Epithelial cell of prostate (primary cell): ENCODE results near the gene YPEL5.
"Not testable (repeated sequence)": the region's sequence is repeated elsewhere in the genome, so short reads cannot be mapped to it uniquely, and the experiment has no call there.

Source experiments
- DNase-seq: peaks from one replicate; pipeline ENCODE4 v3.0.0-alpha.2; 2011; ENCODE audit warnings: low read depth, low spot score
- H3K27ac ChIP-seq: fragments of 450-650 bp; 2 replicates; pipeline ENCODE4 v1.5.1; 2017; ENCODE audit warnings: mild to moderate bottlenecking

Gene YPEL5

DNA sequence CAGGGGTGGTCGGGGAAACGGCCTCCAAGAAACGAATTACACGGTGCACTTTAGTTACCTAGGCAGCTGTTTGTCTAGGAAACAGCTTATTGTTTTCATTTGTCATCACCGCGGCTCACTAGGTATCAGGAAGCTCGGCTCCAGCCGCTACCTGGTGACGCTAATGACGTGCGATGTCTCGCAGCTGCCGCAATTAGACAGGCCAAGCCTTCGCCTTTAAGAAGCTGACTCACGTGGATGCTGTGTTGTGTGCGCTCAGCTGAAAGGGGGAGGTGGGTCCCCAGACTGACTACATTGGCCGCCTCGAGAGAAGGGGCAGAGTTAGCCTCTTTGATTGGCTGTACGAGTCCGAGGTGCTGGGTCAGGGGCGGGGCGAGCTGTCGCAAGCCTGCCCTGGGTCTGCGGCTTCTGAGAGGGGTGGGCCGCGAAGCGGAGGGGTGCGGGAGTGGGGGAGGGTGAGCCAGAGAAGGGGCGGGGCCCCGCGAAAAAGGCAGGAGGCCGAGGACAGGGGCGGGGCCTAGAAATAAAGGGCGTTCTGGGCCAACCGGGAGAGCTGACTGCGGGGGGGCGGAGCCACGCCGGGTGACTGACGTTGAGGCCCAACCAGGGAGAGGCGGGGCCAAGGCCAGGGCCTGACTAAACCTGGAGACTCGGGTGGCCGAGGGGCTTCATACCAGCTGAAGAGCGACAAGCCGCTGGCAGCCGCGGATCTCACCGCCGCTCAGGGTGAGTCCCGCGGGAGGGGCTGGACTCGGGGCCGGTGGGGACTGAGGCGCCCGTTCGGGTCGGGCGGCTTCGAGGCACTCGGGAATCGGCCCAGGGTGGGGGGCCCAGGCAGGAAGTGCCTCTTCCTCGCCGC is at the start of gene YPEL5:
TSS of gene YPEL5 (plus strand) at position 671 of the 859 bp plus-strand sequence. CDS start 9,645 bp downstream, outside the sequence.
- peak; percentile 100 for DNase-seq
- H3K27ac ChIP-seq, result peak within 1 kb of the TSS; percentile 92

DNA sequence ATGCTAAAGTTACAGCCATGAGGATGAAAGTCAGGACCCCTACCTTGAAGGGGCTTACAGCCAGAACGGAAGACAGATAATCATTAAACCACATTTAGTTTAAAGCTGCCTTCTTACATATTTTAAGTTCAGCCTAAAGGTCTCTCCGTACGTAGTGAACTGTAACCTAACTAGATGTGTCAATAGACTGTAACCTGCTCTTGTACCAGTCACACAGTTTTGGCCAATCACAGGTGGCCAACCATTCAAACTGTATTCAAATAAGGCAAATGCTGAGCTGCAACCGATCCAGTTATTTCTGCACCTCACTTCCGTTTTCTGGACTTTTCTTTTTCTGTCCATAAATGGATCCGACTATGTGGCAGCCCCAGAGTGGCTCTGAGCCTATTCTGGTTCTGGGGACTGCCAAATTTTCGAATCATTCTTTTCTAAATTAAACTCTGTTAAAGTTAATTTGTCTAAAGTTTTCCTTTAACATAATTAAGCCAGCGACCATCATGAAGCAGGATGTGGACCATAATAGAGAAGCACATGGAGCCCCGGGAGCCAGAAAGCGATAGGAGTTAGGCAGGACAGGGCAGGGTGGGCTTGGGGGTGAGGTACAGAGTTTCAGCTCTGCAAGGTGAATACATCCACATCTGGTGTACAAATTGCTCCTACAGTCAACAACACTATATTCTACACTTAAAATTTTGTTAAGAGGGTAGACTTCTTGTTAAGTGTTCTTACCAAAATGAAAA is 48.4 kb upstream of the YPEL5 start:
- no peak for DNase-seq
- H3K27ac ChIP-seq, result no peak overlapping the region

DNA sequence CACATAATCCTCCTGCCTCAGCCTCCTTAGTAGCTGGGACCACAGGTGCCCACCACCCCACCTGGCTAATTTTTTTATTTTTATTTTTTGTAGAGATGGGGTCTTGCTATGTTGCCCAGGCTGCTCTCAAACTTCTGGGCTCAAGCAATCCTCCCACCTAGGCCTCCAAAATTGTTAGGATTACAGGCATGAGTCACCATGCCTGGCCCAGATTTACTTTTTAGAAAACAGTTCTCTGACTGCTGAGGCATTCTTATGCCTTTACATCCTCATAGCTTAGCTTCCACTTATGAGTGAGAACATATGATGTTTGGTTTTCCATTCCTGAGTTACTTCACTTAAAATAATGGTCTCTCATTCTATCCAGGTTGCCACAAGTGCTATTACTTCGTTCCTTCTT is 47.4 kb upstream of the YPEL5 start:
- H3K27ac ChIP-seq, DNase-seq: not testable (repeated sequence)

DNA sequence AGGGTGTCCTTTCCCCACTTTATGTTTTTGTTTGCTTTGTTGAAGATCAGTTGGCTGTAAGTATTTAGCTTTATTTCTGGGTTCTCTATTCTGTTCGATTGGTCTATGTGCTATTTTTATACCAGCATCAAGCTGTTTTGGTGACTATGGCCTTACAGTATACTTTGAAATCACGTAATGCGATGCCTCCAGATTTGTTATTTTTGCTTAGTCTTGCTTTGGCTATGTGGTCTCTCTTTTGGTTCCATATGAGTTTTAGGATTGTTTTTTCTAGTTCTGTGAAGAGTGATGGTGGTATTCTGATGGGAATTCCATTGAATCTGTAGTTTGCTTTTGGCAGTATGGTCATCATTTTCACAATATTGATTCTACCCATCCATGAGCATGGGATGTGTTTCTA is 46.1 kb upstream of the YPEL5 start:
- DNase-seq, H3K27ac ChIP-seq: not testable (repeated sequence)

DNA sequence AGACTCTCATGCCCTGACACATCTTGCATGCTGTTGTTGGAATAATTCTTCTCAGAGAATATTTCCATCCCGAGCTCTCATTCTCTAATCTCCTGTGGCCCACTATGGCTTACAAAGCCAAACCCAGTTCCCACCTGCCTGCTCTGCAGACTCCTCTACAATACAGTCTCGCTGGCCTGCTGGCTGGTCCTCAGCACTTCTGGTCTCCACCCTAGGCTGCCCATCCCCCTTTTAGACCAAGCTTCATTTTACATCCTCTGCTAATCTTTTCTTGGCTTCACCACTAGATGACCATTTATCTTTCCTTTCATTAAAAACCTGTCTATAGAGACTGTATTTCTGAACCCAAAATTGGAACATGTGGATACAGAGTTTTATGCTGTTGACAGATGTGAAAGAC is 42.5 kb upstream of the YPEL5 start:
- H3K27ac ChIP-seq, result no peak overlapping the region
- DNase-seq, result no peak

DNA sequence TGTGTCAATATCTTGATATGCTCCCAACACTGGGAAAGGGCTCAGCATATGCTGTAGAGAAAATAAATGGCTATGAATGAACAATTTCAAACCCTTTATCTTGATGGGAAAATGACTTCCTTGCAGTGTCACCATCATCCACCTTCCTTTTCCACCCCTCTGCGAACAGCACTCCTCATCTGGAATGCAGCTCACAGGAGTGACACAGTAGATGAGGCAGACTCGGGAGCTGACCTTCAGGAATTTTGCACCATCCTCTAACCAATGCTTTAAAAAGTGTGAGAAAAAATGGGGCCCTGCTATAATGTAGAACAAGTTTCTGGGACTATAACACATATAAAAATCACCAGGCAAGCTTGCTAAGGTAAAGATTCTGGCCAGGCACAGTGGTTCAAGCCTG is 41.3 kb upstream of the YPEL5 start:
- no peak for DNase-seq
- H3K27ac ChIP-seq, result no peak overlapping the region

DNA sequence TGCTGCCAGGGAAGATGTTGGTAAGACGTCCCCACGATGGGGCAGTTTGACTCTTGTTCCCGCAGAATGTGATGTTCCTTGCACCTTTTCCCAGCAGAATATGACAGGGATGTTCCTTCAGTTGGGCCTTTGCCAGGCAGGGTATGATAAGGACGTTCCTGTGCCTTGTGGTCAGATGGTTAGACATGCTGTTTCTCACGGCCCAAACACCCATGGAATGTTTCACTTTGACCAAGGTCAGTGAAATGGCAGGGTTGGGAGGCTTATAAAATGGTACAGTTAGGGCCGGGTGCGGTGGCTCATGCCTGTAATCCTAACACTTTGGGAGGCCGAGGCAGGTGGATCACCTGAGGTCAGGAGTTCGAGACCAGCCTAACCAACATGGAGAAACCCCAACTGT is 40.3 kb upstream of the YPEL5 start:
- no peak for DNase-seq
- H3K27ac ChIP-seq, result no peak overlapping the region

DNA sequence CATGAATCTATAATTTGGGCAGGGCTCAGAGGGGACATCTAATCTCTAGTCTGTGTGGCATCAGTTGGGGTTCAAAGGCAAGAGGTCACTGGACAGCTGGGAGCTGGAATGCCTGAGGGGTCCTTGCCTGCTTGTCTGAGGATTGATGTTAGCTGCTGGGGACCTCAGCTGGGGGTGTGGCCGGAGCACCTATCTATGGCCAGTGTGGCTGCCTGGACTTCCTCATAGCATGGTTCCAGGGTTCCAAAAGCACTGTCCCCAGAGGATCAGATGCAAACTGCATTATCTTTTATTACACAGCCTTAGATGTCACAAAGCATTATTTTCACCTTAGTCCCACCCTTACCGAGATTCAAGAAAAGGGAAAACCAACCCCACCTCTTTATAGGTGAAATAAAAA is 38.6 kb upstream of the YPEL5 start:
- H3K27ac ChIP-seq, result no peak overlapping the region
- DNase-seq, result no peak

DNA sequence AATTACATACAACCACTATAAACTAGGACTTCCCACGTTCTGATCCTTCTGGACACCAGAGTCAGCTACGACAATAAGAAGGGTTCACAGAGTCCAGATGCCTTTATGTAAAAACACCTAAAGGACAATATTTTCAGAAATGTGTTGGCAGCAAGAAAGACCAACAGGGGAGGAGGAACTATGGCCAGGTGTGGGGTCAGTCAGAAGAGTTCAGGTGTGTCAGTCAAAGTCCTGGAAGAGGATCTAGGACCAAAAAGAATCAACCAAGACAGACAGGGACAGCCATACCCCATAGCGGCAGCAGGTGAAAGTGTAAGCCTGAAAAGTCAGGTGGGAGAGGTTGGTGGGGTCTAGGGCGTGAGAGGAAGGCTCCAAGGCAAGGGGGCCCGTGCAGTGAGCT is 38.0 kb upstream of the YPEL5 start:
- DNase-seq, result no peak
- H3K27ac ChIP-seq, result no peak overlapping the region

DNA sequence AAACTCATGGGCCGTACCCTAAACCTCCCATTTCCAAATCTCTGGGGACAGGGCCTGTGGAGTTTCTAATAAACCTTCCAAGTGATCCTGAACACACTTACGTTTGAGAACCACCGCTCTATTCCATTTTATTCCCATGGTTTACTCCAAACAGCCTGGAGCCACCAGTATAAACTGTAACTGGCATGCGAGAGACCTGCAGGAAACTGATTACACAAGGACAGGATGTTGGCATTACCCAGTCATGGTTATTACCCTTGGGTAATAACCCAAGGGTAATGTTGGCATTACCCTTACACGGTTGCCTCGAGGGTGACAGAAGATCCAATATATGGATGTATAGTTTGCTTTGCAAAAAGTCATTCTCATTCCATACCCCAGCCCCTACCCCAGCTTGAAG is 37.0 kb upstream of the YPEL5 start:
- no peak for DNase-seq
- H3K27ac ChIP-seq, result no peak overlapping the region

DNA sequence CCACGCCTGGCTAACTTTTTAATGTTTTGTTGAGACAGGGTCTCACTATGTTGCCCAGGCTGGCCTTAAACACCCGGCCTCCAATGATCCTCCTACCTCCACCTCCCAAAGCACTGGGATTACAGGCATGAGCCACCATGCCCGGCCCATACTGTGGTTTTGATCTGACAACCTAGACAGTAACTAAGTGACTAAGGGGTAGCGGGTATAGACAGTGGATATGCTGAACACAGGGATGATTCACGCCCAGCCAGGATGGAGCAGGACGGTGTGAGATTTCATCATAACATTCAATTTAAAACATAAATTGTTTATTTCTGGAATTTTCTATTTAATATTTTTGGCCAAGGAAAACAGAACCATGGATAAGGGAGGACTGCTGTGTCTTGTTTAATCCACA is 36.0 kb upstream of the YPEL5 start:
- H3K27ac ChIP-seq, result no peak overlapping the region
- DNase-seq, result peak; percentile 5

DNA sequence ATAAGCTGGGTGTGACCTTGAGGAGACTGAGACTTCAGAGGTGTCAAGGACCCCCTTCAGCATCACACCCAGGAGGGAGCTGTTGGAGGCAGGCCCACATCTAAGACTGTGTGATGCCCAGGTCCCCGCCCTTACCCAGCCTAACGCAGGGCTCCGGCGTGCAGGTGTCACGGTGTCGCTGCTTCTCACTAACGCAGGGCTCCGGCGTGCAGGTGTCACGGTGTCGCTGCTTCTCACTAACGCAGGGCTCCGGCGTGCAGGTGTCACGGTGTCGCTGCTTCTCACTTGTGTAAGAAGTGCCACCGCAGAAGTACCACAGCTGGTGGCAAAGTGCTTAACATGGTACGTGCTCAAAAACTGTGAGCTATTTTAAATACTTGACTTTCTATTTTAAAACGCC is 35.6 kb upstream of the YPEL5 start:
- DNase-seq, H3K27ac ChIP-seq: not testable (repeated sequence)

DNA sequence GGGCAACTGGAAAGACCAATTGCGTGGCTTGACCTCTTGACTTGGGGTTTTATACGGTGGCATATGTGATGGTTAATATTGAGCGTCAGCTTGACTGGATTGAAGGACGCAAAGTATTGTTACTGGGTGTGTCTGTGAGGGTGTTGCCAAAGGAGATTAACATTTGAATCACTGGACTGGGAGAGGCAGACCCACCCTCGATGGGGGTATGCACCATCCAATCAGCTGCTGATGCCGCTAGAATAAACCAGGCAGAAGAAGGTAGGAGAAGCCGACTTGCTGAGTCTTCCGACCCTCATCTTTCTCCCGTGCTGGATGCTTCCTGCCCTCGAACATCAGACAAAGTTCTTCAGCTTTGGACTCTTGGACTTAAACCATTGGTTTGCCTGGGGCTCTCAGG is 34.2 kb upstream of the YPEL5 start:
- DNase-seq, result no peak
- no peak overlapping the region for H3K27ac ChIP-seq

DNA sequence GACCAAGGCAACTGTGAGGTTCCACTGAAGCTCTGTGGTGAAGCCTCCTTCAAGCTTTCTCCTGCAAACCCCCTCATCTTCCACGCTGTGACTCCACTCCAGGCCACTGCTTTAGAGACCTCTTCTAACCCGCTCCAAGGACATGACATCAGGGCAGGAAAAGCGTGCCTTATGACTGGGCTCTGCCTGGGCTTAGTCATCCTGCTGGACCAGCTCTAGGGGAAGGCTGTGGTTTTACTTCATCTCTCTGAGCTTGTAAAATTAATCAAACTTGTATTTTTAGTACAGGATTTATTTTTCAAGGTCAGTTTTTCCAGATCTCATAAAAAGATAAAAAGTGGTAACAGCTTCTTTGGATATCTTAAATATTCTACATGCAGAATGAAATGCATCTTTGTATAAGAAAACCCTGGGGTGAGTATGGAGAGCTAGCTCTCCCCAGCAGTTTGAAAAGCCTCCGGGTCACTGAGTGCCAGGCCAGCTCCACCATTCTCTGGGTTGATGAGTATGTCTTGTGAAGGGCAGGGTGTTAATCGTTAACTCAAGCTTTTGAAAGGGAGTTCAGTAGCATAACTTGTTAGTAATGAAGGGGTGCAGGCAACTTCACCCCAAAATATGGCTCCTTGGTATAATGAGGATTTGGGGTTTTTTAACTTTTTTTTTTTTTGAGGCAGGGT is 33.1 kb upstream of the YPEL5 start:
- peak overlapping the region; percentile 51 for H3K27ac ChIP-seq
- DNase-seq, result peak; percentile 34

DNA sequence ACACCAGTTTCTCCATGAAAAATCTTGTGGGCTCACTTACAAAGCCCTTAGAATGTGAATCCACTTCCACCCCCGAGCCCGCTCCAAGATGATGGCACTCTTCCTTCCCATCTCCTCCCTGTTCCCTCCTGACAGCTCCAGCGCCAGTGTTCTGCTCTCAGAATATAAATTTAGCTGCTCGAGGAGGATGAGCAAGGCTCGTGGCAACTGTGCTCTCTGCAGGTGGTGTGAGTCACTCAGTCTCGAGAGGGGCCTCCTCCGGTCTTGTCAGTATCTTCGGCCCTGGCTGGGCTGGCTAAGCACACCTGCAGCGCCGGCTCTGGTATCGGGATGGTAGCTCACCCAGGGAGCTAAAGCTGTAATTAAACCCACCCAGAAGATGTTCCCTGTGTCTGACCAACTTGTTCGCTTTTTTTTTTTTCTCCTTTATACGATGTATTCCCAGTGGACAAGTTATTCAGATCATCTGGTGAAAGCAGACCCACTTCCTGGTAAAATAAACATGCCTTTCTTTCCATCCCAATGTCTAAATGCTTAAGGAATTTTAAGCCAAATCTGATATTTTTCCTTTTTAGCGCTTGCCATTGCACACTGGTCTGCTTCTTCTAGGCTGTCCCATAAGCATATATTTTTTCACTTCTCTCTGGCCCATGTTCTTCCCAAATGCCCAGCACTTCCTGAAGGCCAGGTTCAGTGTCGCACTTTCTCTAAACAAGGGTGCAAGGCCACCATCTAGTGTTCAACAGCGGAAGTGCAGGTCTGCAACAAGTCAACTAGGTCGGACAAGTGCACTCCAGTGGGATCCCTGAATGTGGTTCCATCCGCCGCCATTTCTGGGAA is 31.4 kb upstream of the YPEL5 start:
- peak; percentile 34 for DNase-seq

DNA sequence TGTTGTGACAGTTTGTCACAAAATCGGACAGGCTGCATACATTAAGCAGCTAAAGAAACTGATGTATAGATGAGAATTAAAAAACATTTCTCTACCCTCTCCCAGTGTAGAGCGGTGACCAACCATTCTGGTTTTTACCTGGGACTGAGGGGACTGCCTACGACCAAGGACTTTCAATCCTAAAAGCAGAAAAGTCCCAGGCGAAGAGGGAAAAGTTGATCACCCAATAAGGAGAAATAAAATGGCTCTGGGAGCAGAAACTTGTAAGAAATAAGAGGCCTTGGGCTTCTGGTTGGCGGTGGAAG is 30.9 kb upstream of the YPEL5 start:
- H3K27ac ChIP-seq, result no peak overlapping the region
- no peak for DNase-seq

More for the DNA sequence above, 31.4 kb upstream of the YPEL5 start:
- H3K27ac ChIP-seq, result no peak overlapping the region

DNA sequence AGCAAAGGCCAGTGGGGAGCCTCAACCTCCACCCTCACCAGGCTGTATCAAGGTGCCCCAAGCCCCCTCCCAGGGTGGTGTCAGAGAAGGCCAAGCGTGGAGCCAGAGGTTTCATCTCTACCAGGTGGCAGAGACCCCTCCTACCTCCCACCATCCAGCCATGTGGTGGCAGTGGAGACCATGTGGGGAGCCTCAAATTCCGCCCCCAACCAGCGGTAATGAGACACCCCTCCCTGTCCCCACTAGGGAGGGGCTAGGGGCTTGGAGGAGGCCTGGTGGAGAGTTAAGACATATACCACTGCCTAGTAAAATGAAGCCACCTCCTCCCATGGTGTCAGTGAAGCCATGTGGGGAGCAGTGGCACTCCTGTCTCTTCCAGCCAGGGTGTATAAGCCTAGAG is 24.4 kb upstream of the YPEL5 start:
- no peak for DNase-seq
- H3K27ac ChIP-seq, result no peak overlapping the region

DNA sequence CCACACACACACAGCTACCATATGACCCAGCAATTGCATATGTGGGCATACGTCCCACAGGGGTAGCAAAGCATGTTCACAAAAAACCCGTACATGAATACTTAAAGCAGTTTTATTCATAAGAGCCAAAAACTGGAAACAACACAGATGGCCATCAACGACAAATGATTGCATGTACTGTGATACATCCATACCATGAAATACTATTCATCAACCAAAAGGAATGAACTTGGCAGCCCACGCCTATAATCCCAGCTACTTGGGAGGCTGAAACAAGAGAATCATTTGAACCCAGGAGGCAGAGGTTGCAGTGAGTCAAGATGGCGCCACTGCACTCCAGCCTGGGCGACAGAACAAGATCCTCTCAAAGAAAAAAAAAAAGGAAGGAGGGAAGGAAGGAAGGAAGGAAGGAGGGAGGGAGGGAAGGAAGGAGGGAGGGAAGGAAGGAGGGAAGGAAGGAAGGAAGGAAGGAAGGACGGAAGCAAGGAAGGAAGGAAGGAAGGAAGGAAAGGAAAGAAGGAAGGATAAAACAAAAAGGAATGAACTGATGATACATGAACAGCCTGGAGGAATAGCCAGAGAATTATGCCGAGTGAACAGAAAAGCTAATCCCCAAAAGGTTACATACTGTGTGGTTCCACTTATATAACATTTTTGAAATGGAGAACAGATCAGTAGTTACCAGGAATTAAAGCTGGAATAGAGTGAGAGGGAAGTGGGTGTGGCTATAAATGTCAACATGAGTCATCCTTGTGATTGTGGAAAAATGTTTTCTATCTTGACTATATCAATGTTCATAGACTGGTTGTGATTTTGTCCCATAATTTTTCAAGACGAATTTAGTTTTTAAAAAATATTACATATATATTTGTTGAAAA is 19.6 kb upstream of the YPEL5 start:
- H3K27ac ChIP-seq, result peak overlapping the region; percentile 66
- no peak for DNase-seq

DNA sequence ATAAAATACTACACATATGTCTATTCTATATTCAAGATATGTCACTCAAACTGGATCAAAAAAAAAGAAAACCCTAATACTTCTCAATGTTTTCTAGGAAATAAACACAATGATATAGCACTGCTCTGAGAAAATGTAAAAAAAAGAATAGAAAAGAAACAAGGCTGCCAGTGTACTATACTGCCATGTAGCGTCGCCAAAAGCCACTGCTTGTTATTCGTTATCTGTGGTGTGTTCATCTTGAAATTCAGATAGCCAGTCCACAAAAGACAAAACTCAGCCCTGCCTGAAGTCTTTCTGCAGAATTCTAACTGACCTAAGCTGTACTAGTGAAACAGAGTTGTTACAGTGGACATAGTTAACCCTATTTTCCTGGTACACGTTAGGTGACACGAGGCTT is 12.2 kb upstream of the YPEL5 start:
- no peak for DNase-seq
- H3K27ac ChIP-seq, result no peak overlapping the region
